NCI-H1436 treated with DMSO at 0.1 percent for 48 hours (cell line): ENCODE results near the gene IFT22.
"Not testable (repeated sequence)": the region's sequence is repeated elsewhere in the genome, so short reads cannot be mapped to it uniquely, and the experiment has no call there.

Experiments used
- DNase-seq: peaks from one replicate; lab custom pipeline; 2025; lab: John Stamatoyannopoulos, UW

Gene IFT22

DNA sequence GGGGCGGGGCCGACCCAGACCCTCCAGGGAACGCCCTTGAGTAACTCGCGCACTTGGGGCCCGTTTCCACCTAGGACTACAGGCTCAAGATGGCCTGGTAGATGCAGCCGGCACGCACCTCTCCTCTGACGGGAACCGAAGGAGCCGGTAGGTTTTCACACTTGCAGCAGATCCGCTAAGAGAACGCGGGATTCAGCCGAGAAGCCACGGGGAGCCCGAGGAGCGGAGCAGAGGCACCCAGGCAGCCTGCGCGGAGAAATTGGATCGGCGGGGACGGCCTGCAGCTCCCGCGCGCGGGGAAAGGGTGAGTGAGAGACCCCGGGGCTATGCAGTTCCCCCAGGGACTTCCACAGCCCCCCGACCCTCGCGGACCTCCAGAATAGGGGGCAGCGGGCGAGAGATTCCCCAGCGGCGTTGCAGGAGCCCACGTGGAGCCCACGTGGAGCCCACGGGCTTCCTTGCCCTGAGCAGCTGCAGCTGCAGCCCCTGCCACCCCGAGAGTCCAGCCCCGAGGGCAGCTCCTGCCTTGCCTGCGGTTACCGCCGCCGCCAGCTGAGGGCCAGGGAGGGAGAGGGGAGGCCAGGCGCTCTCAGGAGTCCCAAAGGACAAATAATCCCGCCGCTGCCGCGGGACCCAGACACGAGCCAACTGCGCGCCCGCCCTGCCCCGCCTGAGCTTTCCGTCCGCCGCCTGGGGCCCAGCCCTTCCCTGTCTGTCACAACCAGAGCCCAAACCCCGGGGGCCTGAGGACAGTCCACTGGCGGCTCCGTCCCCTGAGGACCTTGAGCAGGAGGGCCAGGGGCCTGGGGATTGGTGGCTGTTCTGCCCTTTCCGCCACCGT is 13.1 kb downstream of the IFT22 start:
- no peak for DNase-seq

DNA sequence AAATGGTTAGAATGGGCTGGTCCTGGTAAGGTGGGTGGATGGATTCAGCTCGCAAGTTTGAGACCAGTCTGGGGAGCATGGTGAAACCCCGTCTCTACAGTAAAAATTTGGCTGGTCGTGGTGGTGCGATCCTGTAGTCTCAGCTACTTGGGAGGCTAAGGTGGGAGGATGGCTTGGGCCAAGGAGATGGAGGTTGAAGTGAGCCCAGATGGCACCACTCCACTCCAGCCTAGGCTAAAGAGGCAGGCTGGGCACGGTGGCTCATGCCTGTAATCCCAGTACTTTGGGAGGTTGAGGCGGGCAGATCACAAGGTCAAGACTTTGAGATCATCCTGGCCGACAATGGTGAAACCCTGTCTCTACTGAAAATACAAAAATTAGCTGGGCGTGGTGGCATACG is 15.3 kb downstream of the IFT22 start:
- DNase-seq: no peak

DNA sequence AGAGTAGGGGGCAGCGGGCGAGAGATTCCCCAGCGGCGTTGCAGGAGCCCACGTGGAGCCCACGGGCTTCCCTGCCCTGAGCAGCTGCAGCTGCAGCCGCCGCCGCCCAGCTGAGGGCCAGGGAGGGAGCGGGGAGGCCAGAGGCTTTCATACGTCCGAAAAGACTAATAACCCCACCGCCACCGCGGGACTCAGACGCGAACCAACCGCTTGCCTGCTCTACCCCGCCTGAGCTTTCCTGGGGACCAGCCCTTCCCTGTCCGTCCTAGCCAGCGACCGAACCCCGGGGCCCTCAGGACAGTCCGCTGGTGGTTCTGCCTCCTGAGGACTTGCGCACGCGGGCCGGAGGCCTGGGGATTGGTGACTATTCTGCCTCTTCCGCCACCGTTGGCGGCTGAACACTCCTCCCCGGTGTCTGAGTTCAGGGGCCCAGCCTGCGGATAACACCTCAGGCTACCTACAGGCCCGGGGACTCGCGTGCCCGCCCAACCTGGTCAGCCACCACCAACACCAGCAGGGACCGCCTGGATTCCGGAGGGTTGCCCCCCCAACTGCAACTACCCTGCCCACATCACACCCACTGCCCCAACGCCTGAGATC is 18.4 kb downstream of the IFT22 start:
- DNase-seq: no peak

DNA sequence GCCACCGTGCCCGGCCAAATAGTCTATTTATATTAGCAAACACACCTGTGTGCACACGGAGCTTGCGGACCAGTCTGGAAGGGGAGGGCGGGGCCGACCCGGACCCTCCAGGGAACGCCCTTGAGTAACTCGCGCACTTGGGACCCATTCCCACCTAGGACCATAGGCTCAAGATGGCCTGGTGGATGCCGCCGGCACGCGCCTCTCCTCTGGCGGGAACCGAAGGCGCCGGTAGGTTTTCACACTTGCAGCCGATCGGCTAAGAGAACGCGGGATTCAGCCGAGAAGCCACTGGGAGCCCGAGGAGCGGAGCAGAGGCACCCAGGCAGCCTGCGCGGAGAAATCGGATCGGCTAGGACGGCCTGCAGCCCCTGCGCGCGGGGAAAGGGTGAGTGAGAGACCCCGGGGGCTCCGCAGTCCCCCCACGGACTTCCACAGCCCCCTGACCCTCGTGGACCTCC is 18.9 kb downstream of the IFT22 start:
- DNase-seq: no peak

DNA sequence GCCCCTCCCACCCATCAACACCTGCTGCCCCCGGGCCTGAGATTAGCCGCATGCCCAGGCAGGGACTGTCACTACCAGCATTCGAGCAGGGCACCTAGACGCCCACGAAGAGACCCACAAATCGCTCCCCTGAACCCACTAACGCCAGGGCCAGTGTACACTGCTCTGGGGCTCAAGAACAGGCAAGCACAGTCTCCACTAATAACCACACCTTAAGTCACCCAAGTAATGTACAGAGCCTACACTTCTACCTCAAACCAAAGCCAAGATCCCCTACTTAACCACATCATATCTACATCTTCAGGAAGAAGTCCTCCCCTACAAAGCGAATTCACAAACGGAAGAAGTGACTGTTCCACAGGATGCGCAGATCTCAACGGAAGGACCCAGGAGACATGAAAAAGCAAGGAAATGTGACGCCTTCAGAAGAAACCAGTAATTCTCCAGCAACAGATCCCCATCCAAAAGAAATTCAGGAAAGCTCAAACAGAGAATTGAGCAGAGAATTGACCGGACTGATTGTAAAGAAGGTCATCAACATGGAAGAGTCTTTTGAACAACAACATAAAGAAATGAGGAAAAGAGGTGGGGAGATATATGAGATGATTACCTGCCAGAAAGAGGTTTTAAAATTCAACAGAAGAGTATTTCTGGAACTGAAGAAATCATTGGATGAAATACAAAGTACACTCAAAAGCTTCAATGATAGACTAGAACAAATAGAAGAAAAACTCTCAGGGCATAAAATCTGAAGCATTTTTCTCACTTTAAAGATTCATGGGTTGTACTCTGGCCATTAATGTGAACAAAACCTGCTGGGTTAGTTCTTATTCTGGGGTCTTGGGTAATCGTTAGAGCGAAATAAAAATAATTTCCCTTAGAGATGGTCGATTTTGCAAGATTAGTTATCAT is 20.9 kb downstream of the IFT22 start:
- no peak for DNase-seq

DNA sequence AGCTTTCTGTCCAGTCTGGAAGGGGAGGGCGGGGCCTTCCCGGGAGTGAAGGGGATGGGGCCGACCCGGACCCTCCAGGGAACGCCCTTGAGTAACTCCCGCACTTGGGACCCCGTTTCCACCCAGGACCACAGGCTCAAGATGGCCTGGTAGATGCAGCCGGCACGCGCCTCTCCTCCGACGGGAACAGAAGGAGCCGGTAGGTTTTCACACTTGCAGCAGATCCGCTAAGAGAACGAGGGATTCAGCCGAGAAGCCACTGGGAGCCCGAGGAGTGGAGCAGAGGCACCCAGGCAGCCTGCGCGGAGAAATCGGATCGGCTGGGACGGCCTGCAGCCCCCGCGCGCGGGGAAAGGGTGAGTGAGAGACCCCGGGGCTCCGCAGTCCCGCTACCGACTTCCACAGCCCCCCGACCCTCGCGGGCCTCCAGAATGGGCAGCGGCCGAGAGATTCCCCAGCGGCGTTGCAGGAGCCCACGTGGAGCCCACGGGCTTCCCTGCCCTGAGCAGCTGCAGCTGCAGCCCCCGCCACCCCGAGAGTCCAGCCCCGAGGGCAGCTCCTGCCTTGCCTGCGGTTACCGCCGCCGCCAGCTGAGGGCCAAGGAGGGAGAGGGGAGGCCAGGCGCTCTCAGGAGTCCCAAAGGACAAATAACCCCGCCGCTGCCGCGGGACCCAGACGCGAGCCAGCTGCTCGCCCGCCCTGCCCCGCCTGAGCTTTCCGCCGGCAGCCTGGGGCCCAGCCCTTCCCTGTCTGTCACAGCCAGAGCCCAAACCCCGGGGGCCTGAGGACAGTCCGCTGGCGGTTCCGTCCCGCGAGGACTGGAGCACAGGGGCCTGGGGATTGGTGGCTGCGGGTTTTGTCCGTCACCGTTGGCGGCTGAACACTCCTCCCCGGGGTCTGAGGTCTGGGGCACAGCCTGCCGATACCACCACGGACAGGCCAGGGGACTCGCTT is 21.8 kb downstream of the IFT22 start:
- DNase-seq: no peak

DNA sequence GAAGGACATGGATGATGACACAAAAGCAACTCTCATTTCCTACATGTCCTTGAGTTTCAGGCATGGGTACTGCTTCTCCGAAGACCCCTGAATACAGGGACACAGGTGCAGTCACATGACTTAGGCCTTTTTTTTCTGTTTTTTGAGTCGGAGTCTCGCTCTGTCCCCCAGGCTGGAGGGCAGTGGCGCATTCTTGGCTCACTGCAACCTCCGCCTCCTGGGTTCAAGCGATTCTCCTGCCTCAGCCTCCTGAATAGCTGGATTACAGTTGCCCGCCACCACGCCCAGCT is 26.8 kb downstream of the IFT22 start:
- DNase-seq: no peak

DNA sequence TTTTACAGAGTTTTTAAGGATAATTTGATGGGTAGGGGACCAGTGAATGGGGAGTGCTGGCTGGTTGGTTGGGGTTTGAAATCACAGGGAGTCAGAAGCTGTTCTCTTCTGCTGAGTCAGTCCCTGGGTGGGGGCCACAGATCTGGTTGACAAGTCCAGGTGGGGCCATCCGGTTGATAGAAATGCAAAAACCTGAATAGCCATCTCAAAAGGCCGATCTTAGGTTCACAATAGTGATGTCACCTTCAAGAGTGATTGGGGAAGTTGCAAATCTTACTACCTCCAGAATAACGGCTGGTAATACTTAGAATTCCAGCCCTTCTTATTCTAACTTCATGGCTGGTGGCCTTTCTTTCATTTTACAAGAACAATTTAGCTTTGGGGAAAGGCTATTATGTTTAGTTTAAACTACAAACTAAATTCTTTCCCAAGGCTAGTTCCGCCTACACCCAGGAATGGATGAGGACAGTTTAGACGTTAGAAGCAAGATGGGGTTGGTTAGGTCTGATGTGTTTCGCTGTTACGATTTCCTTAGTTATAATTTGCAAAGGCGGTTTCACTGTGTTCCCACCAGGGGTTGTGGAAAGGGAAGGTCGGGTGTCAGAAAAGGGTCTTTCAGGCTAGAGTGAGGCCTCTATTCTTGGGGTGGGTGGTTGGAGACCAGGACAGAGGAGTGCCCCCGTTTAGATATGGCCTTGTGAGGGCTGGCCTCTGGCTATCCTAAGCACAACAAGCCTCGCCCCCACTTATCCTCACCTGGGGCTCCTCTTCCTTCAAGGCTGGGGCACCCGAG is 27.4 kb downstream of the IFT22 start:
- no peak for DNase-seq

DNA sequence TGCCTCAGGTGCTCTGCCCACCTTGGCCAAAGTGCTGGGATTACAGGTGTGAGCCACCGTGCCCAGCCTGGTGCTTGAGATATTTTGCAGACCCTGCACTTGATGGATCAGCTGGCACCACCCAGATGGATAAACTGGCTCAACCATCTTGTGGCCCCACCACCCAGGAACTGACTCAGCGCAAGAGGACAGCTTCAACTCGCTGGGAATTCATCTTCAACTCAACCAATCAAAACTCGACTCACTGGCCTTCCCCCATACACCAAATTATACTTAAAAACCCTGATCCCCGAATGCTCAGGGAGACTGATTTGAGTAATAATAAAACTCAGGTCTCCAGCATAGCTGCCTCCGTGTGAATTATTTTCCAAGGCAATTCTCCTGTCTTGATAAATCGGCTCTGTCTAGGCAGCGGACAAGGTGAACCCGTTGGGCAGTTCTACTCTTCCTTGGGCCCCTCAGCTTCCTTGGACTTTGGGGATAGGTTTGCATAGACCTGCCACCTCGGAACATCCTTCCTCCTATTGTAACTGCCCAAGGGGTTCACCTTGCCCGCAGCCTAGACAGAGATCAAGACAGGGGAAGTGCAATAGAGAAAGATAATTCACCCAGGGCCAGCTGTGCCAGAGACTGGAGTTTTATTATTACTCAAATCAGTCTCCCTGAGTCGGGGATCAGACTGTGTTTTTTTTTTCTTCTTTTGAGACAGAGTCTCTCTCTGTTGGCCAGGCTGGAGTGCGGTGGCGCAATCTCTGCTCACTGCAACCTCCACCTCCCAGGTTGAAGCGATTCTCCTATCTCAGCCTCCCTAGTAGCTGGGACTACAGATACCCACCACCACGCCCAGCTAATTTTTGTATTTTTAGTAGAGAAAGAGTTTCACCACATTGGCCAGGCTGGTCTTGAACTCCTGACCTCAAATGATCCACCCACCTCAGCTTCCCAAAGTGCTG is 28.3 kb downstream of the IFT22 start:
- DNase-seq: not testable (repeated sequence)

DNA sequence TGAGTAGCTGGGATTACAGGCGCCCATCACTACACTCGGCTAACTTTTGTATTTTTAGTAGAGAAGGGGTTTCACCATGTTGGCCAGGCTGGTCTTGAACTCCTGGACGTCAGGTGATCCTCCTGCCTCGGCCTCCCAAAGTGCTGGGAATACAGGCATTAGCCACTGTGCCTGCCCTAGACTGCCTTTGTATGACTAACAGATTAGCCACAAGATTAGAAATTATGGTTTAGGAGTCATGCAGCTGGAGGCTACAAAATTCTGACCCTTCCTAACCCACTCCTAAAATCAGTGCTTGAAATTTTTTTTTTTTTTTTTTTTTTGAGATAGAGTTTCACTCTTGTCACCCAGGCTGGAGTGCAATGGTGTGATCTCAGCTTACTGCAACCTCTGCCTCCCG is 29.0 kb downstream of the IFT22 start:
- not testable (repeated sequence) for DNase-seq

DNA sequence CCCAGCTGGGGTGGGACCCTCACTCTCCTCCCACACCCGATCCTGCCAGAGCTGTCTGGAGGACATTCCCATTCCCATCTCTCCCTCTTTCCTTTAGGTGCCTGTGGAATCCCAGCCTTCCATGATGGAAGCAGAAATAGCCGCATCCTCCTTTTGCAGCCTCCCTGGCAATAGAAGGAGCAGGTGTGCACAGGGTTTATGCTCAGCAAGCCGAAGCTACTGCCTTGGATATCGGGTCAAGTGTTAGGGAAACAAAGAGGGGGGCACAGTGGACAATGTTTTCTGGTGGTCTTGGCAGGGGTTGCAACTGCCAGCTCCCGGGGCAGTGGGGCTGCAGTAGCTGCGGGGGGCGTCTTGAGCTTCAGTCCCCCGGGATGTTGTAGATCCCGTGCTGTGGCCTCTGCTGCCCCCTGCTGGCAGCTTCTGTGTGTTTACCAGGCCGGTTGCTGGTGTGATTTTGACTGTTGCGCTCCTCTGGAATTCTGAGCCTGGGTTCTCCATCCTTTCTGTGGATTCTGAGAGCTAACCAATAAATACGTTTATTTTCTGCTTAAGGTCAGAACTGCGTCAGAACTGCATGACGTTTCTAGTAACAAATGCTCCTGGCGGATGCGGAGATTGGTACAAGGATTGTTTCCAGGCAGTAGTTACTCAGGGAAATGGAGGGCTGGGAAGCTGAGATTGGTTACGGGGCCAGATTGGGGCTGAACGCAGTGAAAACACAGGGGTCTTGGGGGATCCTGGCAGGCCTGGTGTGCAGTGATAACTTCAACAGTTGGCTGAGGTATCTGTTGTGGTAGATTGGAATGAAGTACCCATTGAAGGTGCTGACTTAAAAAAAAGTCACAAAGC is 31.2 kb downstream of the IFT22 start:
- DNase-seq: not testable (repeated sequence)

DNA sequence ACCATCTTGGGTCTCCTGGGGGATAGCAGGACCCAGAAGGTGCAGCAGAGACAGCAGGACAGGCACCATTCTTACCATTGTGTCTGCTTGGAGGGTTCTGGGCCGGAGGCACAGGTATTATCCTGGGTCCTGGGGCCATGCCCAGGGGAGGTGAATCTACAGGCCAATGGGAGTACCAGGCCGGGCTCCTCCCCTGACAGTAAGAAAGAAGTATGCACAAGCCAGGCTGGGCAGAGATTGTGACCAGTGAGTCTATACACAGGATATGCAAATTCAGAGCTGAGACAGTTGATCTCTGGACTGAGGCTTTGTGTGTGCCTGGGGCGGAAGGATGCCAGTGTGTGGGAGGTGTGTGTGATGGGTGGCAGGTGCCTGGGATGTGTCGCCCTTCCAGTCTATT is 31.9 kb downstream of the IFT22 start:
- not testable (repeated sequence) for DNase-seq

DNA sequence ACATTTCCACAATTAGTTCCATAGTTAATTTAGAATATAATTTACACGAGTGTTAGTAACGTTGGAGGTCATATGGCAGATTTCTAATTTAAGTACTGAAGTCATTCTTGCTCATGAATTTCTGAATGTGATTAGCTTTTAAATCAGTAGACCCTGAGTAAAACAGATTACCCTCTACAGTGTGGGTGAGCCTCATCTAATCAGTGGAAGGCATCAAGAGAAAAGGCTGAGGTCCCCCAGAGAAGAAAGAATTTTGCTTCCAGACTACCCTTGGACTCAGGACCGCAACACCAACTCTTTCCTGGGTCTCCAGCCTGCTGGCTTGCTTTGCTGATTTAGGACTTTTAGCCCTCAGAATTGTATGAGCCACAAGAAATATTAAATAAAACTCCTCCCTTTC is 33.2 kb downstream of the IFT22 start:
- DNase-seq: no peak

DNA sequence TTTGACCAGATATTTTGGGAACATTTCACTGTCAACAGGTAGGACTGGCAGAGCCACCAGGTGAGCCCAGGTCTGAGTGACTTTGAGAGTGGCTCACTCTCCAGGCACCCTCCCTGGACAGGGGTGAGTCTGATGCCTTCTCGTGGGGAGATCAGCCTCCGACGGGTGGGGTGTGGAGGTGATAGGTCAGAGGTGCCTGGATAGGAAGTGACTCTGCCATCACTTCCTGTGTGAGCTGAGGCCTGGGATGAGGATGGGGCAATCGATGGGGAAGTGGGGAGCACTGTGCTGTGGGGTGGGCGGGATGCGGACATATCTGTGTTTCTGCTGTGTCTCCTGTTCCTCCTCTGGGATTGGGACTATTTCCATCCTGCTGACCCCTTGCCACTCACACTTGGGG is 34.6 kb downstream of the IFT22 start:
- no peak for DNase-seq

DNA sequence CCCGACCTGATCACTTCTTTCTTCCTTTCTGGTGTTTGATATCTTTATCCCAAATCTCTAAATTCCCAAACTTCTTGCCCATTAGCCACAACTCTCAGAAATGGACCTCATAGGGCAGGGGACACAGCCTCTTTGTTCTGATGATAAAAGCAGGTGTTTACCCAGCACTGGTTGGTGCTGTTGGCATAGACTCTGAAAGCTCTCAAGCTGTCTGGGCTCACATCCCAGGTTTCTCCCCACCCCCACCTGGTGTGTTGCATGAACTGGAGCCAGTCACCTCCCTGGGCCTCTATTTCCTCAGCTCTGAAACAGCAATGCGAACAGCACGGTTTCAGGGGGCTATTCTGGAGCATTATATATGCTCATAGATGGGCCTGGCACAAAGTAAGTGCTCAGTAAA is 35.7 kb downstream of the IFT22 start:
- not testable (repeated sequence) for DNase-seq

DNA sequence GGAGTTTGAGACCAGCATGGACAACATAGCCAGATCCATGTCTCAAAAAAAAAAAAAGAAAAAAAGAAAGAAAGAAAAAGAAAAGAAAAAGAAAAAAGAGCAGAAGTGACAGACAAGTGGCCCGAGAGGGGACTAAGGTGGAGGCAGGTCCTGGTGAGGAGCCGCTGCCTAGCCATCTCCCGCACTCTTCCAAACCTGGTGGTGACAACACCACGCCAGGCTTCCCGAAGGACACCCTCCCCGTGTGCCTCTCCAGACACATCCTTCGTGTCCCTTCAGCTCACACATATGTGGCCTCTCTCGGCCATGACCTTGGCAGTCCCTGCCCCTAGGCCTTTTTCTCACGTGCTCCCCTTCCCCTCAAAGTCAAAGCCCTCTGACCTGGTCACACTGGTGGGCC is 36.4 kb downstream of the IFT22 start:
- no peak for DNase-seq

DNA sequence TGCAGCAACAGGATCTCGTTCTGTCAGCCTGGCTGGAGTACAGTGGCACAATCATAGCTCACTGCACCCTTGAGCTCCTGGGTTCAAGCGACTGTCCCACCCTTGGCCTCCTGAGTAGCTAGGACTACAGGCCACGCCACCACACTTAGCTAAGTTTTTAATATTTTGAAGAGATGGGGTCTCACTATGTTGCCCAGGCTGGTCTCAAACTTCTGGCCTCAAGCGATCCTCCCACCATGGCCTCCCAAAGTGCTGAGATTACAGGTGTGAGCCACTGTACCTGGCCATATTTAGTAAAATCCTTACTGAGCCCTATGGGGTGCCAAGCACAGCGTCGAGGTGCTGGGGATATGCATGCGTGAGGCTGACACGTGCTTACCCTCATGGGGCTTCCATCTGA is 40.7 kb downstream of the IFT22 start:
- not testable (repeated sequence) for DNase-seq

DNA sequence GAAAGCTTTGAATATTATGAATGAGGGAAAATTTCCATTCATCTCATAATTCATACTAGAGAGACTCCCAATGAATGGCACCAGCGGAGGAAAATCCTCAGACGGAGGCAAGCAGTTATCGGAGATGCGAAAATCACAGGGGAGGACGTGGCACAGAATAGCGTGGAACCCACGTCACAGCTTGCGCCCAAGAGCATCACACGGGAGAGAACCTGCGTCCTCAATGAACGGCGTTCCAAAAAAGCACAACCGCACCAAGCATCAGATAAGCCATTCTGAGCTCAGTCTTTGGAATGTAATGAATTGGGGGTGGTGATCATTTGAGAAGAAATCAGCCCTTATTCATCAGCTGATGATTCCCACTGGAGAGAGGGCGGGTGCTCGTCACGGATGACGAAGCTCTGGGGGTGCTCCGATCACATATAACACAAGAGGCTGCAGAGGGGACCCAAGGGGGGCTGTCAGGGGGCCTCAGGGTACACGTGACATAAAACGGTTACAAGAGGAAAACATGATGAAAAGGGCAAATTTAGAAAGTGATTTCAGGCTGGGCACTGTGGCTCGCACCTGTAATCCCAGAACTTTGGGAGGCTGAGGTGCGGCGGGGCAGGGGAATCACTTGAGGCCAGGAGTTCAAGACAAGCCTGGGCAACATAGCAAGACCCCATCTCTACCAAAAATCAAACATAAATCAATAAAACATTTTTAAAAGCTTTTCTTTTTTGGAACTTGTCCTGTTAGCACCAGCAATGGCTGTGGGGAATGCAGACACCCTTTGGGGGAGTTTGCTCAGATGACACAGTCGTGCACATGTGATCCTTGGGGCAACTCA is 42.9 kb downstream of the IFT22 start:
- no peak for DNase-seq
